HEK293T (cell line): ENCODE data around the gene SPANXC.

Experiments used
- CTCF ChIA-PET: fragments of 350-600 bp; formaldehyde crosslinking; extraction: SDS; loops from one replicate; lab custom pipeline; 2021; ENCODE audit warnings: antibody characterized with exemption, inconsistent platforms; lab: Yijun Ruan, JAX
- POLR2A ChIA-PET: fragments of 350-600 bp; formaldehyde crosslinking; extraction: SDS; loops from one replicate; lab custom pipeline; 2020; ENCODE audit warnings: antibody characterized with exemption, inconsistent platforms; lab: Yijun Ruan, JAX
- DNase-seq: peaks from one replicate; pipeline ENCODE4 v3.0.0; 2012; ENCODE audit warnings: mixed read lengths; ENCODE audit errors: extremely low spot score
- ARNT ChIP-seq: fragments of 450-650 bp; IDR thresholded peaks from 2 replicates; pipeline ENCODE4 v1.6.1; 2017; ENCODE audit warnings: mild to moderate bottlenecking
- BHLHE40 ChIP-seq: fragments of 450-650 bp; IDR thresholded peaks from 2 replicates; pipeline ENCODE4 v1.6.1; 2016; ENCODE audit warnings: mild to moderate bottlenecking, moderate library complexity, borderline replicate concordance
- CTBP1 ChIP-seq: fragments of 450-650 bp; IDR thresholded peaks from 2 replicates; pipeline ENCODE4 v1.6.1; 2016; ENCODE audit warnings: borderline replicate concordance
- ELF4 ChIP-seq: fragments of 450-650 bp; IDR thresholded peaks from 2 replicates; pipeline ENCODE4 v1.6.1; 2017; ENCODE audit warnings: antibody characterized with exemption
- FOXA1 ChIP-seq: fragments of 450-650 bp; IDR thresholded peaks from 2 replicates; pipeline ENCODE4 v1.6.1; 2016; ENCODE audit warnings: mild to moderate bottlenecking
- FOXK2 ChIP-seq: fragments of 450-650 bp; IDR thresholded peaks from 2 replicates; pipeline ENCODE4 v1.6.1; 2016; ENCODE audit warnings: mild to moderate bottlenecking
- FOXM1 ChIP-seq: fragments of 450-650 bp; IDR thresholded peaks from 2 replicates; pipeline ENCODE4 v1.6.1; 2017; ENCODE audit warnings: mild to moderate bottlenecking, borderline replicate concordance
- HDGF ChIP-seq: fragments of 450-650 bp; IDR thresholded peaks from 2 replicates; pipeline ENCODE4 v1.6.1; 2017; ENCODE audit warnings: antibody characterized with exemption, borderline replicate concordance
- L3MBTL2 ChIP-seq: fragments of 450-650 bp; conservative IDR thresholded peaks from 2 replicates; pipeline ENCODE4 v1.6.1; 2016; ENCODE audit warnings: mild to moderate bottlenecking
- LEF1 ChIP-seq: fragments of 450-650 bp; IDR thresholded peaks from 2 replicates; pipeline ENCODE4 v1.6.1; 2017; ENCODE audit warnings: mild to moderate bottlenecking, borderline replicate concordance
- NFRKB ChIP-seq: fragments of 450-650 bp; IDR thresholded peaks from 2 replicates; pipeline ENCODE4 v1.6.1; 2016; ENCODE audit warnings: mild to moderate bottlenecking, moderate library complexity
- SP1 ChIP-seq: fragments of 450-650 bp; IDR thresholded peaks from 2 replicates; pipeline ENCODE4 v1.6.1; 2017
- SUZ12 ChIP-seq: fragments of 450-650 bp; IDR thresholded peaks from 2 replicates; pipeline ENCODE4 v1.6.1; 2016; ENCODE audit warnings: mild to moderate bottlenecking
- TARDBP ChIP-seq: fragments of 450-650 bp; IDR thresholded peaks from 2 replicates; pipeline ENCODE4 v1.6.1; 2016
- ZNF384 ChIP-seq: fragments of 450-650 bp; IDR thresholded peaks from 2 replicates; pipeline ENCODE4 v1.6.1; 2016
- TF ChIP-seq, protein P1 (sequence below): fragments of 450-650 bp; IDR thresholded peaks from 2 replicates; pipeline ENCODE4 v1.6.1; 2016

The SPANXC gene

DNA sequence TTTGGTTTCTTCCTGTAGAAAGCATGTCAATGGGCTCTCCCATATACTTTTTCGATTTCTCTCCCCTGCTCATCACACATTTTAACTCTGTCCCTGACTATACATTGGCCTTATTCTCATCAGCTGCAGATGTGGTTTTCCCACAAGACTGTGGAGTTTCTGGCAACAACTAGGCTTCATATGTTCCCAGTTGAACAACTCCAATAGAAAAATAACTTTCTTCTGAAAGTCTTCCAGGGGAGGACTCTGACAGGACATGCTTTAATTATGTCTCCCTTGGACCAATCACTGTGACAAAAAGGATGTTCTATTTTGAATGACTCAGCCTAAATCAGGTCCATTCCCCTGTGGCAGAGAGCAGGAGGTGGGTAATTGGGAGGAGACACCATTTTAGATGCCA lies 28.1 kb downstream of the SPANXC start:
- CTCF ChIA-PET: no interaction called here
- no peak for DNase-seq
- TF ChIP-seq ZNF384 (no peak), CTBP1 (no peak), L3MBTL2 (no peak)
- POLR2A ChIA-PET: no interaction called here

DNA sequence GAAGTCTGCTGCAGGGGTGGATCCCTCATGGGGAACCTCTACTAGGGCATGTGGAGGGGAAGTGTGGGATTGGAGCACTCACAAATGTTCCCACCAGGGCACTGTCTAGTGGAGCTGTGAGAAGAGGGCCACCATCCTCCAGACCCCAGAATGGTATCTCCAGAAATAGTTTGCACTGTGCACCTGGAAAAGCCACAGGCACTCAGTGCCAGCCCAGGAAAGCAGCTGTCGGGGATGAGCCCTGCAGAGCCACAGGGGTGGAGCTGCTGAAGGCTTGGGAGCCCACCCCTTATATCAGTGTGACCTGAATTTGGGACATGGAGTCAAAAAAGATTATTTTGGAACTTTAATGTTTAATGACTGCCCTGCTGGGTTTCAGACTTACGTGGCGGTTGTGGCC lies 40.4 kb downstream of the SPANXC start:
- no peak for TF ChIP-seq SP1
- TF ChIP-seq TARDBP: no peak
- TF ChIP-seq BHLHE40: no peak
- no peak for TF ChIP-seq SUZ12
- no peak for TF ChIP-seq HDGF
- TF ChIP-seq ZNF384: no peak
- TF ChIP-seq, protein P1, sequence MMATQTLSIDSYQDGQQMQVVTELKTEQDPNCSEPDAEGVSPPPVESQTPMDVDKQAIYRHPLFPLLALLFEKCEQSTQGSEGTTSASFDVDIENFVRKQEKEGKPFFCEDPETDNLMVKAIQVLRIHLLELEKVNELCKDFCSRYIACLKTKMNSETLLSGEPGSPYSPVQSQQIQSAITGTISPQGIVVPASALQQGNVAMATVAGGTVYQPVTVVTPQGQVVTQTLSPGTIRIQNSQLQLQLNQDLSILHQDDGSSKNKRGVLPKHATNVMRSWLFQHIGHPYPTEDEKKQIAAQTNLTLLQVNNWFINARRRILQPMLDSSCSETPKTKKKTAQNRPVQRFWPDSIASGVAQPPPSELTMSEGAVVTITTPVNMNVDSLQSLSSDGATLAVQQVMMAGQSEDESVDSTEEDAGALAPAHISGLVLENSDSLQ: no peak
- no peak for TF ChIP-seq FOXA1
- TF ChIP-seq NFRKB: no peak
- no peak for TF ChIP-seq ARNT
- TF ChIP-seq CTBP1: no peak
- TF ChIP-seq FOXK2: no peak
- TF ChIP-seq ELF4: no peak
- no peak for TF ChIP-seq LEF1
- no peak for TF ChIP-seq L3MBTL2
- TF ChIP-seq FOXM1: no peak
- CTCF ChIA-PET: no interaction called here
- no peak for DNase-seq
- POLR2A ChIA-PET: no interaction called here
